ENCODE data around the gene ZSCAN9.

ZSCAN9 gene
- 2.3 to 11.4 (median 6.4) reads per million in 18 experiments for total RNA-seq

DNA sequence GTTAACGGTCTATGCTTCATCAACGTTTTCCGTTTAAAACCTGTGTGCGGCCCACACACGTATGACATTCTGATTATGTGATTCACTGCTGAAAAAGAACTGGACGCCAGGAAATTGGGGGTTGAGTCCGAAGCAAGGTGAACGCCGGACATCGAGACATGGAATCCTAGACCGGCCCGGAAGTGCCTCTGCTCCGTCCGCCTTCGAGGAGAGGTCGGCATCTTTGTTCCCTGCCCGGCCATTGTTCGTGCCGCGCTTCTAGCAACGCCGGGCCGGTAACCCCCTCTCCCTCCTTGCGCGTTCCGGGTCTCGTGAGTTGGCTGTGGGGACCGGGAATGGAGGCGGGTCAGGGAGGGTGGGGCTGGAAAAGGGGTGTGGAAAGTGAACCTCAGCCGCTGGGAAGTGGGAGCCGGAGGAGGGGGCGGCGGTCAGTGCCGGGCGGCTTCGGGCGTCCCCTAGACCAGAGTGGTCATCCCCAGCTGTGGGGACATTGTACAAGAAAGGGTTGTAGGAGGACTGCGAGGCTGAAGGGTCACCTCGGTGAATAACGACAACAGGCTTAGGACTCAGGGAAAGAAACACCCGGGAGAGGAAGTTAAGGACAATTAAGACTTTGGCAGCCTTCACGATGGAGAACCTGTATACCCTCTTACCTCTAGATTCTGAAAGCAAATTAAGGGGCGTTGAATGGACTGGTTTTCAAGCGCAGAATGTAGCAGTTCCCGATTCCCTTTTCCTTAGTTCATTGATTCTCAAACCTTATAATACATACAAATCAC lies at the start of gene ZSCAN9:
Gene ZSCAN9 (plus strand): TSS at position 220 of the 779 bp plus-strand sequence. CDS start 1,810 bp downstream, outside the sequence.
- DNase-seq: peak; percentile 74 to 86

DNA sequence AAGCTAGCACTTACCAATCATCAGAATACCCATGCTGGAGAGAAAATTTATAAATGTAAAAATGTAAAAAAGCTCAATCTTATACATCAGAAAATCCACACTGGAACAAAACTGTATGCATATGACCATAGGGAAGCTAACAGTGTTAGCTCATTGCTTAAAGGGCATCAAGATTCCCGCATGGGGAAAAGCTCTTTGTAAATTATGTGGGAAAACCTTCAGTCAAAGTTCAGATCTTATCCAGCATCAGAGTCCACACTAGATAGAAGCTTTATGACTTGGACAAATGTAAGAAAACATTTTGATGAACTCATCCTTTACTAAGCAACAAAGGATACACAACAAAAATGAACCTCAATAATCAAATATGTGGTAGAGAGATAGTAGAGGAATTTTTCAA lies 48.7 kb upstream of the ZSCAN9 start:
- no peak for DNase-seq

DNA sequence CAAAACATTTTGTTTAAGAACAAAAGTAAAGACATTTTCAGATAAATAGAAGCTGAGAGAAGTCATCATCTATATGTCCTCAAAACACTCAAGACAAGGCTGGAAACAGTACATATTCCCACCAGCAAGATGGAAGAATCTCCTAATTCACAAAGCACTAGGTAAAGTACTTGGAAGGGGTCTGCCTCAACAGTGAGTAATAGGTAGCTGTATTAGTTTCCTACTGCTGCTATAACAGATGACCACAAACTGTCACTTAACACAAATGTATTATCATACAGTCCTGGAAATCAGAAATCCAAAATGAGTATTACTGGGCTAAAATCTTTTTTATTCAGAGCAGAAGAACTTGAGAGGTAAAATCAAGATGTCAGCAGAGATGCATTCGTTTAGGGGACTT lies 42.8 kb upstream of the ZSCAN9 start:
- DNase-seq: no peak

DNA sequence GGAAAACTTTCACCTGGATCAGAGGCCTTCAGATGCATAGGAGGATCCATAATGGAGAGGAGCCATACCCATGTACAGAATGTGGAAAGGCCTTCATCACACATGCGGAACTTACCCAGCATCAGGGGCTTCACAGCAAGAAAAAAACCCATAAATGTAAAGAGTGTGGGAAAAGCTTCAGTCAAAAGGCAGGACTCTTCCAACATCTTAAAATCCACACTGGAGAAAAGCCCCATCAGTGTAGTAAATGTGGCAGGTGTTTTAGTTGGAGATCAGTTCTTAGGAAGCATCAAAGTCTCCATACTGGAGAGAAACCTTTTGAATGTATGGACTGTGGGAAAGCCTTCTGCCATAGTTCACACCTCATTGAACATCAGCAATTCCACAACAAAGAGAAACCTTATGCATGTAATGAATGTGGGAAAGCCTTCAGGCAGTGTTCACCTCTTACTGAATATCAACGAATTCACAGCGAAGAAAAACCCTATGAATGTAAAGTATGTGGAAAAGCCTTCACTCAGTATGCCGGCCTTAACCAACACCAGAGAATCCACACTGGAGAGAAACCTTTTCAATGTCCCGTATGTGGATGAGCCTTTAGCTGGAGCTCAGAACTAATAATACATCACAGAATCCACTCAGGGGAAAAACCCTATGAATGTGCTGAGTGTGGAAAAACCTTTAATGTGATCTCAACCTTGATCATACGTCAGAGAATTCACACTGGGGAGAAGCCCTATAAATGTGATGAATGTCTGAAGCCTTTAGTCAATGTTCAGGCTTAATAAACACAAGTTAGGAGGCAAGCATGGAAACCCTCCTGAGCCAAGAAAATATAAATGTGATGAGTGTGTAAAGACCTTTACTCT lies 36.7 kb upstream of the ZSCAN9 start:
- no peak for DNase-seq

DNA sequence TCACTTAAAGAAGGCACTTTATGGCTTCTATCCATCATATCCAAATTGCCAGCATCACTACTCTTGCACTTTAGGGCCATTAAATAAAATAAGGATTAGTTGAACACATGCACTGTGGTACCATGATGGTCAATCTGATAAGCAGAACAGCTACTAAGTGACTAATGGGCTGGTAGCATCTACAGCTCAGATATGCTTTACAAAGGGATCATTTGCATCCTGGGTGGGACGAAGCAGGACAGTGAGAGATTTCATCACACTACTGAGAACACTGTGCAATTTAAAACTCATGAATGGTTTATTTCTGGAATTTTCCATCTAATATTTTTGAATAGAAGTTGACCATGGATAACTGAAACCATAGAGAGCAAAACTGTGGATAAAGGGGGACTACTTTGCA lies 25.1 kb upstream of the ZSCAN9 start:
- DNase-seq: no peak

DNA sequence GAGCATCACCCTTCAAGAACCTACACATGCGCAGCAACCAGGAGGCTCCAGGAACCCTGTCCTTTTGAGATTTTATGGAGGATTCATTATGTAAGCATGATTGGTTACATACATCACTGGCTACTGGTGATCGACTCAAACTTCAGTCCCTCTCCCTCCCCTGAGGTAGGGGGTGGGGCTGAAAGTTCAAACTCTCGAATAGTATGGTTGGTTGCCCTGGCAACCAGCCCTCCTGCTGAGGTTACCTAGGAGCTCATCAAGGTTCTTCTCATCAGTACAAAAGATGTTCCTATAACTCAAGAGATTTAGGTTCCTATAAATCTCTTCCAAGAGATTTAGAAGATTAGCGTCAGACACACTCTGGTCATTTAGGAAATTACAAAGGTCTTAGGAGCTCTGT lies 21.9 kb upstream of the ZSCAN9 start:
- no peak for DNase-seq

DNA sequence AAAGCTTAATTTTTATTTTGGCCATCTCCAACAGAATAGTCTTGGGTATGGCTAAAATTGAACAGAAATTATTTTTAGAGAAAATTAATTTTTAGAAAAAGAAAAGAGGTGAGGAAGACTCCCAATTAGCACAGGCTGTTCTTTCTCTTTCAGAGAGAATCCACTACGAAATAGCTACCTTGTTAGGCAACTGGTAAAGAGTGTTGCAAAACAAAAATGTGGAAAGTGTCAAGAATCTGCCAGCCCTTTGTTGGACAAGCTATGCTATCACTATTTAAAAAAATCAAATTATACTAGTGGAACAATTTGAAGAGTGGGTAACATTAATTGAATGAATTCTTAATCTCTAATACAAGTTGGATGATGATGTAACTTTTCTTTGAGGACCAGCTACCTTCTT lies 19.2 kb upstream of the ZSCAN9 start:
- DNase-seq: peak in 1 of 2 donors; percentile 45

DNA sequence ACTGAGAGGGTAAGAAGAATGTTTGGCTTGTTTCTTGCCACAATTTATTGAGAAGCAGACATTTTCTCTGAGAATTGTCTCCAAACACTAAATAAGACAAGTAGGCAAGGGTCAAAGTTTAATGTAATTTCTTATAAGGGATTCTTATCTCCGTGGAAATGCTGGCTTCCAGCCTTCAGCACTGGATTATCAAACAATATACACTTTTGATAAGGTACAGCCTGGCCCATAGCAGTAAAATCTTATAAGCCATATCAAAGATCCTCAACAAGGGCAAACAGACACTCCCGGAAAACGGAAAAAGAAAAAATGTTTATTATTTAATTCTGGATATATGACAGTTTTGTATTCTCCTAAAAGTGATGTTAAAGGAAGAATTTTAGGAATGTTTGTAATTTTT lies 18.5 kb upstream of the ZSCAN9 start:
- DNase-seq: no peak

DNA sequence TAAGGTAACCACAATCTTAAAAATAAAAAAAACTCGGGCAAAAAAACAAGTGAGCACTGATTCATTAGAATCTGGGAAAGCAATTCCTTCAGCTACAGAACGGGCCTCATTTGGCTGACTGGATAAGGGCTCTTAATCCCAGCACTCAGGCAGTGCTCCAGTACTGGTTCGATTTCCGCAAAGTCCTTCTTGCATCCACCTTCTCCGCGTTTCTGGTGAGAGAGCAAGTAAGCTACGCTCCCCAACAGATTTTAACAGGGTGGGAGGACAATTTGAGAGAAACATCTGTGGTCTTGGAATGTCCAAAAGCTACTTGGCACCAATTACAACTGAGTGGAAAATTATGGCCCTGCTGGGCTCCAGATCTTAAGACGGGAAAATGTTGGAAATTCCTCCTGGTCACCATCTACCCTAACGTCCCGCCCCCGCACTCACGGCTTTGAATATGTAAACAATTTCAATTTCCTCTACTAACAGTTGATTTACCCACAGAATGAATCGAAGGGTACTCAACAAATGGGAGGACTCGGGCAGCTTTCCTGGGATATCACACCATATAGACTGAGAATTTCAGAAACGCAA lies 18.1 kb upstream of the ZSCAN9 start:
- no peak for DNase-seq

DNA sequence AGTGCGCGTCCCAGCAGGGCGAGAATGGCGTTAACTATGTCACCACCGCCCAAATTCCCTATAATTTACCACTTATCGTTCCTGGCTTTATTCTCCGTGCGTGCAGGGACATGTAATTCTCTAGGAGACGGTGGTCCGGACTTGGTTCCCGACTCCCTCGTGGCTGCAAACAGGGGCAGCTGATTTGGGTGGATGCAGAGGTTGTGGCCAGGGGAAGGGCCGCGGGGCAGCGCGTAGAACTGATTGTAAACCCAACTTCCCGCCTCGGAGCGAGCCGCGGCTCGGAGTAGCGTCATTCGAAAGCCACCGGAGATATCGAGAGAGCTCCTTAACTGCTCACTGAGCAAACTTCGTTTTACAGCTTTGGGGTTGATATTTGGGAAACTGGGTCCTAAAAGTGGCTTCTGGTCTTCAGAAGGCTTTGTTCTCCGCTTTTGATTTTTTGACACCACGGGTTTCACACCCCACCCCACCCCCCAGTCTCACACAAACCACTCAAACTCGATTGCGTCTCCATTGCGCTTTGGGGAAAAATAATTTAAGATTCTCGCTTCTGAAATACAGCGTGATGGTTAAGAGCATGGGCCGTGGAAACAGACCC lies 17.5 kb upstream of the ZSCAN9 start:
- peak; percentile 27 to 43 for DNase-seq

DNA sequence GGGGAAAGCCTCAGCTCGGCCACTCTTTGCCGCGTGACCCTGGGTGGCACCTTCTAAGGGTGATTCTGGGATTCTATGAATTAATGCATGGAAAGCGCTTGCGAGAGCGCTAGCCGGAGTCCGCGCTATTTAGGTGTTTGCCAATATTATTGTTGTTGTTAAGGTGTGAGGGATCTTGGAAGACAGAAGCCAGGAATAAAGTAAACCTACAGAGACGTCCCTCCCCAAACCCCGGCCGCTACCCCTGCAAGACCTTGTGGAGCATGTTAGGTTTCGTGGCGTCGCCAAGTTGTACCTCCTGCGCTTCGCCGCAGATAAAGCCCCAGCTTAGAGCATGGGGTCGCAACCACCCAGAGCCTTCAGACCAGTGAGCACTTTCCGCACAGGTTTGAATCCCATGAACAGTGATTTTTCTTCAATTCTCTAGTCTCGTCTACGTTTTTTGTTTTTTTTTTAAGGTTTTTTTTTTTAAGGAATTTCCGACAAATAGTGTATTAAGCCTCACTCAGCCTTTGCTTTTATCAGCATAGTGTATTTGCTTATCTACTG lies 16.9 kb upstream of the ZSCAN9 start:
- no peak for DNase-seq

DNA sequence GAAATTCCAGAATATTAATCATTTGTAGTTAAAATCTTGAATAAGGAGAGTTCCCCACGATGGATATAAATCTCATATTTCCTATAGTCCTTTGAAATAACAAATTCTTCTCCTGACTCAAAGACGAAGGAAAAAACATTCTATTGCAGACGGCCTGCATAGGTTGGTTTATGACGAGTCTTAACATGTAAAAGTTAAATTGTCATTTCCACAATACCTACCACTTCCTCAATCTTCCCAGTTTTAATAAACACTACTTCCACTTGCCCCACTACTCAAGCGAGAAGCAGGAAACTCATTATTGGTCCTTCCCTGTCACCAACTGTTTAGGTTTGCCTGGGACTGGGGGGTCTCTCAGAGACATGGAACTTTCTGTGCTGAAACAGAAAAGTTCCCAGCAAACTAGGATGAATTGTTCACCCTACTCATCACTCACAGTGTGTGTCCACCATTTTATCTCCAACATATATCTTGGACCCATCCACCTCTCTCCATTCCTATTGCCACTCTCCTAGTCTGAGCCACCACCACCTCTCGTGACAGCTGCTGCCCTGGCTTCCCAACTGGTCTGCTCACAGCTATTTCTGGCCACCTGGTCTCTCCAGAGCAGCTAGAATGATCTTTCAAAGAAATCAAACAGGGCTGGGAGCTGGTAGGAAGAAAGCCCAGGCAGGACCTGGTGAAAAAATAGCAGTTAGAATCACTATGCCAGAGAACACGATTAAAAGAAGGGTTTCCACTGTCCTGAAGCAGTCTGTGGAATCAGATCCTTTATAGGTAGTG lies 15.1 kb upstream of the ZSCAN9 start:
- DNase-seq: no peak

DNA sequence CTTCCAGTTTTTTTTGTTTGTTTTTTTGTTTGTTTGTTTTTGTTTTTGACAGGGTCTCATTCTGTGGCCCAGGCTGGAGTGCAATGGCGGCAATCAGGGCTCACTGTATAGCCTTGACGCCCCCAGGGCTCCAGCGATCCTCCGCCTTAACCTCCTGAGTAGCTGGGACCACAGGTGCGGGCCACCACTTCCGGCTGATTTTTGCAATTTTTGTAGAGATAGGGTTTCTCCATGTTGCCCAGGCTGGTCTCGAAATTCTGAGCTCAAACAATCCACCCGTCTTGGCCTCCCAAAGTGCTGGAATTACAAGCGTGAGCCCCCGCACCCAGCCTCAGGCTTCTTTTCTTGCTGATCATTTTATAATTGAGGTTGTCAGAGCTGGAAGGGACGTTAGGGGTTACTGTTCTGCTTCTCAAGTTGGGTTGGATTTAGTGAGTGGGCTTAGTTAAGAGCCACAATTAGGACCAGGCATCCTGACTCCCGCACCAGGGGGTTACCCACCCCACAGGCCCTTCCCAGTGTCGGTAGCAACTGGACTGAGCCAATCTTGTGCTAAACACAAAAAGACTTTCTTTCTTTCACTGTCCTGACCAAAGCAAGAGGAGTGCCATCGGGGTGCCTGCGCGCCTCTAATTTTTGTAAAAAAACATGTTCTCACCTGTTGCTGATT lies 13.1 kb upstream of the ZSCAN9 start:
- no peak for DNase-seq

DNA sequence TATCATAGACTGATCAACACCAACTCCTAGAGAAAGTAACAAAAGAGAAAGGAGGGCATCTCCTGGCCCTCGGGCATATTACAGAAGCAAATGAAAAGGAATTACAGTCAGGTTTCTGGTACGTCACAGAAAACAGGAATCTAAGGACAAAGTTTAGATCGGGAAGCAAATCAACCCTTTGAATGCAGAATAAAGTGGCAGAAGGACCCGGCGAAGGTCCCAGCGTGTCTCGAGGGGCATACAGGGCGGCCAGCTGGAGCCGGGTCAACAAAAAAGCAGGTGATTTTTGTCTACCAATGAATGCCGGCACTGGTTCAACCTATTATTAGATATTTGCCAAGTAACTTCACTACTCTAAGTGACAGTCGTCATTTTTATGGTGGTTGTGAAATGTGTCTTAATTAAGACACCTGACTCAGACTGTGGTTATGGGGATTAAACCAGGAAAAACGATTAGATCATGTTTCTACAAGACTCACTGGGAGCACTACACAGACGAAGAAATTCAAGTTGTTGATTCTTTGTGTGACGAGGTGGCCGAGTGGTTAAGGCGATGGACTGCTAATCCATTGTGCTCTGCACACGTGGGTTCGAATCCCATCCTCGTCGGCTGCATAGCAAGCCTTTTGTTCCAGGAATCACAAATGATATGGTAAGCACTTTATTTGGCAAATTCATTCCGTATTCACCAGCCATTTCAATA lies 12.4 kb upstream of the ZSCAN9 start:
- DNase-seq: peak; percentile 60 to 74

DNA sequence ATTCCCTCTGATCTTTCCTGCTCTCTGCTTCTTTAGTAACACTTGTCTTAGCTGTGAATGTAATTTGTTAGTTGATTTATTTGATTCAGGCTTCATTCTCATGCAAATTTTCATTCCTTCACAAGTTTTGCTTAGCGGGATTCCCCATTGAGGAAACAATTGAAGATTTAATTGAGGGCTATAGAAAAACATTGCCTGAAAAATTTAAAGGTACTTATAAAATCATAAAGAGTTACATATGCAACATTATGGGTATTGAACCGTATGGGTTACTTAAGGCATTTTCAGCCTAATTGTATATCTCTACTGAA lies 11.9 kb upstream of the ZSCAN9 start:
- no peak for DNase-seq

DNA sequence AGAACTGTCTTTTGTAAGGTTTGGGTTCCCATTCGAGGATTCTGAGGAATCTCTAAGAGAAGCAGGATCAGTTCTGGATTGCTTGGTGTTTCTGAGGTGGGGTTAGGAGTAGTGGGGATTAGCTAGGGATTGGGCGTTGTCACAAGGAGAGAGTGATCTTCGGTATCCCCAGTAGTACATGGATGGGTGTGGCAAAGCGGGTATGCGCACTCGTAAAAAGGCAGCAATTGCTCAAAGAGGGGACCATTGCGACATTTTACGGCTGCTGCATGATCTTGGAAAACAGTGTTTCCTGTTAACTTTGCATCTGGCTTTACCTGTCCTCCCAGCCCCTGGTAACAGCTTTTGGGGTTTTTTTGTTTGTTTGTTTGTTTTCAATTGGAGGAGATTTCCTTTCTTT lies 9.7 kb upstream of the ZSCAN9 start:
- no peak for DNase-seq

DNA sequence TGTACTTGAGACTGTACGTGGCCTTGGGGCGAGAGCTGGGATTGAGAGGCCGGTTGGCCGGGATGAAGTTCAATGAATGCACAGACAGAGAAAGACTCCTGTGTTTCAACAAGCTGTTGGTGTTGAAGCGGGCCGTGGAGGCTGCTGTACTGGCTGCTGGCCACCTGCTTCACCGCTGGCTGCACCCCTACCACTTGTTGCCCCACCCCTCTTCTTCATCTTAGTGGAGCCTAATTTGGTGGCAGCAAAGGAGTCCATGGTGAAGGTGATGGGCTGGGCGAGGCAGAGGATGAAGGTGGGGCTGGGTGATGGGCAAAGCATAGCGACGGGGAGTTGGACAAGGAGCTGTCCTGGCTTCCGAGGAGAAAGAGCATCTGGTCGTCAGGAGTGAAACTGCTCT lies 7.2 kb upstream of the ZSCAN9 start:
- no peak for DNase-seq

DNA sequence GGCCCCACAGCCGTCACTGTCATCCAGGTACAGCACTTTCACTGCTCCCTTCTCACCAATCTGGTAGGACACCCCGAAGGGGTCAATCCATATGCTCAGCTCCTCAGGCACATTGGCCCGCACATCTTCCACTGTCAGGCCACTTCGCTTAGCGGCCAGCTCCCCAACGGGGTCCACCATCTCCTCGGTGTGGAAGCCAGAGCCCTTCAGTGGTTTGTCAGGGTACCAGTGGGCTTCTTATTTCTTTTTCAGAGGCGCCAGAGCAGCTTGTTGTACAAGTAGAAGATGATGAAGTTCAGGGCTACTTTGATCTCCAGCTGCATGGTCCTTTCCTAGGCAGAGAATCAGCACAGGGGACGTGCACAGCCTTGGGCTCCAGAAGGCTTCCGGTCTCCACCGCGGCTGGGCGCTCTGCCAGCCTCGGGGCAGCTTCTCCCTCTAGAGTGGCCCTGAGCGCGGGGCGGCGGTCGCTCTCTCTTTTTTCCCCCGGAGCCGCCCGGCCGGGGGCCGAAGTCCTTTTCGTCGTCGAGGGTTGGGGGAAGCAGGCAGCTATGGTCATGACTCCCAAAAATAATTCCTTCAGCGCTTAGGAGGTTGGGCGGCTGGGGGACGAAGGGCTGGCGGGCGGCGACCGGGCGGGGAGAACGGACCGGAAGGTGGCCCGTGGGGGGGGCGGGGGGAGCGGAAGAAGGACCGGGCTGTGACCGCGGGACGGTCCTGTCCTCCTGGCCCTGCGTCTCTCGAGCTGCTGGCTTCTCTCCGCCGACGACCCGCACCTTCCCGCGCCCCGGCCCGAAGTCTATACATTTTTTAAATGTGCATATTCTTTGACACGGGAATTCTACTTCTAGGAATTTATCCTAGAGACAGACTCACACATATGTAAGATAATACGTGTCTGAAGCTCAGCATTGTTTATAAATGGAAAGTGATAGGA lies 6.5 kb upstream of the ZSCAN9 start:
- peak; percentile 55 to 68 for DNase-seq

DNA sequence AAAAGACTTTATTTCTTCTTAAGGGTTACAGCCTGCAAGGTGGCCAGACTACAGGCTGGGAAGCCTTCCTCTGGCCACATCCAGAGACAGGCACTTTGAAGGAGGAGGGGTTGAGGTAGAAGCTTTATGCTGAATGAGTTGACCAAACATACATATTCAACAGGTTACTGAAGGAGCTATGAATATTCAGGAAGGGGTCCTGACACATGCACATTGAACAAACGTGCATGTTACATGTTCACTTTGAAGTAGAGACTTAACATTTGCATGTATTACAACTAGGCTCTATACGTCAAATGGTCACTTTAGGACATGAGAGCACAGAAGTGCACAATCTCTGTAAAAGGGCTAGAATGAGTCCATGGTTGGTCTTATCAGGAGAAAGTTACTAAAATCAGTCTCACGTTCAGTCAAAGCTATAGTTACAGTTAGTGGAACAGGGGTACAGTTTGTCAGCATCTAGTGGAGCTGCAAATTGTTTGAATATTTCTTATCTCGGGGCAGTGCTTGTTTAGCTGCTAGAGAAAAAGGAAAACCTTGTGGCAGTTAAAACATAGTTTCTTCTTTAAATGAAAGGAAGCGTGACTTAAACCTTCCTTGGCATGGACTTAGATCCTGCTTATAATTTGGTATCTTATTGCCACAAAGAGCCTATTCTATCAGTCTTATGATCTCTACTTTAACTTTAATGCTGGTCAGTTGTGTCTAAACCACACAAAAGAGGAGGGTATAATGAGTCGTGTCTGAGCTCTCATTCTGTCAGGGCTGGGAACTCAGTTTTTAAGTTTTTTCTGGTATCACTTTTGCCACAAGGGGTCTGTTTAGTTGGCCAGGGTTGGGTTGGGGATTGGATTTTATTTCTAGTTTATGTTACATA lies 4.6 kb upstream of the ZSCAN9 start:
- DNase-seq: no peak
